SKM-1 treated with dmso at 0.1 percent for 144 hours (cell line): ENCODE data around the gene SLC35G6.

Source experiments
- DNase-seq: peaks from one replicate; lab custom pipeline; 2025; ENCODE audit not compliant: unreplicated experiment; lab: John Stamatoyannopoulos, UW

The SLC35G6 gene

GRCh38 chr17:7502171-7502847 lies 21.1 kb downstream of the SLC35G6 start:
- no peak for DNase-seq

- DNase-seq, result no peak
Measured at GRCh38 chr17:7502987-7503386, 21.7 kb downstream of the SLC35G6 start.

- DNase-seq, result no peak
Measured at GRCh38 chr17:7503521-7503920, 22.3 kb downstream of the SLC35G6 start.

GRCh38 chr17:7508145-7508544 lies 26.9 kb downstream of the SLC35G6 start:
- no peak for DNase-seq

GRCh38 chr17:7508846-7509245 lies 27.6 kb downstream of the SLC35G6 start:
- DNase-seq, result no peak

GRCh38 chr17:7509937-7510336 lies 28.7 kb downstream of the SLC35G6 start:
- no peak for DNase-seq

GRCh38 chr17:7511108-7511507 lies 29.9 kb downstream of the SLC35G6 start:
- no peak for DNase-seq

GRCh38 chr17:7512105-7512504 lies 30.9 kb downstream of the SLC35G6 start:
- DNase-seq, result no peak

GRCh38 chr17:7512824-7513540 lies 31.7 kb downstream of the SLC35G6 start:
- no peak for DNase-seq

GRCh38 chr17:7513850-7514419 lies 32.7 kb downstream of the SLC35G6 start:
- DNase-seq, result no peak

- no peak for DNase-seq
Measured at GRCh38 chr17:7515911-7516610, 34.8 kb downstream of the SLC35G6 start.

- DNase-seq, result no peak
Measured at GRCh38 chr17:7523033-7523432, 41.8 kb downstream of the SLC35G6 start.

GRCh38 chr17:7528842-7529241 lies 47.6 kb downstream of the SLC35G6 start:
- no peak for DNase-seq

GRCh38 chr17:7530023-7530900 lies 49.0 kb downstream of the SLC35G6 start:
- no peak for DNase-seq
